SU-DHL-6 (cell line): ENCODE measurements around the gene EXD2.

Experiments
- EZH2phosphoT487 ChIP-seq: fragments of 200-600 bp; sonication (generic), shearing (Covaris generic); conservative IDR thresholded peaks from 2 replicates; pipeline ENCODE4 v1.6.1; 2018; ENCODE audit warnings: mild to moderate bottlenecking, antibody characterized with exemption, low read length, moderate library complexity, mixed read lengths
- TF ChIP-seq, protein P1 (sequence below): fragments of 200-600 bp; sonication (generic); IDR thresholded peaks from one replicate; pipeline ENCODE4 v1.5.1; 2017; ENCODE audit warnings: antibody characterized with exemption, mild to moderate bottlenecking, low read length, moderate library complexity; ENCODE audit not compliant: insufficient read depth, poor library complexity, severe bottlenecking

DNA sequence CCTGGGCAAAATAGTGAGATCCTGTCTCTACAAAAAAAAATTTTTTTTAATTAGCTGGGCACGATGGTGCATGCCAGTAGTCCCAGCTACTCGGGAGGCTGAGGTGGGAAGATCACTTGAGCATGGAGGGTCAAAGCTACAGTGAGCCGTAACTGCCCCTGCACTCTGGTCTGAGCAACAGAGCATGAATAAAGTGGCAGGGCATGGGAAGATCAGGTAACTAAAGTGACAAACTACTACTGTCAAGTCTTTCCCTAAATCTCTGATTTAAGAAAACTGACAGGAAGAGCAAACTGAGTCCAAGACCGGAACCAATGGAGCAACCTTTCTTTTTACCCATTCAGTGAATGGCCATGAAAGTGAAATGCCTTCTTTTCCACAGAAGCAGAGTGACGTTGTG, 49.2 kb upstream of the EXD2 start:
- no peak for TF ChIP-seq EZH2phosphoT487
- TF ChIP-seq, protein P1, sequence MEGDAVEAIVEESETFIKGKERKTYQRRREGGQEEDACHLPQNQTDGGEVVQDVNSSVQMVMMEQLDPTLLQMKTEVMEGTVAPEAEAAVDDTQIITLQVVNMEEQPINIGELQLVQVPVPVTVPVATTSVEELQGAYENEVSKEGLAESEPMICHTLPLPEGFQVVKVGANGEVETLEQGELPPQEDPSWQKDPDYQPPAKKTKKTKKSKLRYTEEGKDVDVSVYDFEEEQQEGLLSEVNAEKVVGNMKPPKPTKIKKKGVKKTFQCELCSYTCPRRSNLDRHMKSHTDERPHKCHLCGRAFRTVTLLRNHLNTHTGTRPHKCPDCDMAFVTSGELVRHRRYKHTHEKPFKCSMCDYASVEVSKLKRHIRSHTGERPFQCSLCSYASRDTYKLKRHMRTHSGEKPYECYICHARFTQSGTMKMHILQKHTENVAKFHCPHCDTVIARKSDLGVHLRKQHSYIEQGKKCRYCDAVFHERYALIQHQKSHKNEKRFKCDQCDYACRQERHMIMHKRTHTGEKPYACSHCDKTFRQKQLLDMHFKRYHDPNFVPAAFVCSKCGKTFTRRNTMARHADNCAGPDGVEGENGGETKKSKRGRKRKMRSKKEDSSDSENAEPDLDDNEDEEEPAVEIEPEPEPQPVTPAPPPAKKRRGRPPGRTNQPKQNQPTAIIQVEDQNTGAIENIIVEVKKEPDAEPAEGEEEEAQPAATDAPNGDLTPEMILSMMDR: no peak
